Loucy (cell line): ENCODE results near the gene PNMT.
A peak's percentile ranks its signal among the peaks of the same experiment; 100 is the strongest.

ENCODE experiments used
- H2AFZ ChIP-seq: fragments of 200-600 bp; sonication (generic); 2 replicates; pipeline ENCODE4 v1.6.0; 2016; ENCODE audit warnings: antibody characterized with exemption, mild to moderate bottlenecking, low read length, moderate library complexity
- H3F3A ChIP-seq: fragments of 200-600 bp; 2 replicates; pipeline ENCODE4 v1.6.0; 2016; ENCODE audit warnings: antibody characterized with exemption, low read depth, mild to moderate bottlenecking
- H3K27me3 ChIP-seq: fragments of 200-600 bp; sonication (generic); 2 replicates; pipeline ENCODE4 v1.6.1; 2014; ENCODE audit warnings: low read length, mild to moderate bottlenecking; ENCODE audit not compliant: insufficient read depth, poor library complexity, severe bottlenecking
- H3K36me3 ChIP-seq: fragments of 200-600 bp; sonication (generic); 2 replicates; pipeline ENCODE4 v1.6.1; 2016; ENCODE audit warnings: low read length; ENCODE audit not compliant: insufficient read depth
- H3K4me1 ChIP-seq: fragments of 200-600 bp; sonication (generic); 2 replicates; pipeline ENCODE4 v1.5.1; 2014; ENCODE audit warnings: low read length, mild to moderate bottlenecking; ENCODE audit not compliant: insufficient read depth, poor library complexity, severe bottlenecking
- H3K4me2 ChIP-seq: fragments of 200-600 bp; sonication (generic); 2 replicates; pipeline ENCODE4 v1.6.0; 2014; ENCODE audit warnings: antibody characterized with exemption, low read length, low read depth, mild to moderate bottlenecking; ENCODE audit not compliant: poor library complexity, severe bottlenecking
- H3K4me3 ChIP-seq: fragments of 200-600 bp; sonication (generic); 2 replicates; pipeline ENCODE4 v1.5.1; 2014; ENCODE audit warnings: low read length, mild to moderate bottlenecking, mixed read lengths; ENCODE audit not compliant: poor library complexity, severe bottlenecking
- H3K79me2 ChIP-seq: fragments of 200-600 bp; sonication (generic); 2 replicates; pipeline ENCODE4 v1.6.1; 2014; ENCODE audit warnings: low read length; ENCODE audit not compliant: insufficient read depth
- H3K9ac ChIP-seq: fragments of 200-600 bp; sonication (generic); 2 replicates; pipeline ENCODE4 v1.6.0; 2014; ENCODE audit warnings: mild to moderate bottlenecking, low read depth, low read length, moderate library complexity; ENCODE audit not compliant: poor library complexity, severe bottlenecking
- H3K9me2 ChIP-seq: fragments of 200-600 bp; sonication (generic); replicated peaks from 2 replicates; pipeline ENCODE4 v1.6.1; 2016; ENCODE audit warnings: low read depth, low read length, mixed read lengths
- H3K9me3 ChIP-seq: fragments of 200-600 bp; sonication (generic); 2 replicates; pipeline ENCODE4 v1.6.1; 2014; ENCODE audit warnings: mild to moderate bottlenecking, antibody characterized with exemption, low read length, low read depth; ENCODE audit not compliant: insufficient read depth
- H4K20me1 ChIP-seq: fragments of 200-600 bp; sonication (generic); 2 replicates; pipeline ENCODE4 v1.6.0; 2014; ENCODE audit warnings: antibody characterized with exemption, low read length, mild to moderate bottlenecking; ENCODE audit not compliant: insufficient read depth, poor library complexity, severe bottlenecking
- CTCF ChIP-seq: fragments of 200-600 bp; sonication (generic); conservative IDR thresholded peaks from 2 replicates; pipeline ENCODE4 v1.5.1; 2014; ENCODE audit warnings: mild to moderate bottlenecking, antibody characterized with exemption, low read length
- EZH2phosphoT487 ChIP-seq: fragments of 200-600 bp; IDR thresholded peaks from 2 replicates; pipeline ENCODE4 v1.6.1; 2018; ENCODE audit warnings: antibody characterized with exemption, mild to moderate bottlenecking, moderate library complexity, borderline replicate concordance

Gene PNMT

DNA sequence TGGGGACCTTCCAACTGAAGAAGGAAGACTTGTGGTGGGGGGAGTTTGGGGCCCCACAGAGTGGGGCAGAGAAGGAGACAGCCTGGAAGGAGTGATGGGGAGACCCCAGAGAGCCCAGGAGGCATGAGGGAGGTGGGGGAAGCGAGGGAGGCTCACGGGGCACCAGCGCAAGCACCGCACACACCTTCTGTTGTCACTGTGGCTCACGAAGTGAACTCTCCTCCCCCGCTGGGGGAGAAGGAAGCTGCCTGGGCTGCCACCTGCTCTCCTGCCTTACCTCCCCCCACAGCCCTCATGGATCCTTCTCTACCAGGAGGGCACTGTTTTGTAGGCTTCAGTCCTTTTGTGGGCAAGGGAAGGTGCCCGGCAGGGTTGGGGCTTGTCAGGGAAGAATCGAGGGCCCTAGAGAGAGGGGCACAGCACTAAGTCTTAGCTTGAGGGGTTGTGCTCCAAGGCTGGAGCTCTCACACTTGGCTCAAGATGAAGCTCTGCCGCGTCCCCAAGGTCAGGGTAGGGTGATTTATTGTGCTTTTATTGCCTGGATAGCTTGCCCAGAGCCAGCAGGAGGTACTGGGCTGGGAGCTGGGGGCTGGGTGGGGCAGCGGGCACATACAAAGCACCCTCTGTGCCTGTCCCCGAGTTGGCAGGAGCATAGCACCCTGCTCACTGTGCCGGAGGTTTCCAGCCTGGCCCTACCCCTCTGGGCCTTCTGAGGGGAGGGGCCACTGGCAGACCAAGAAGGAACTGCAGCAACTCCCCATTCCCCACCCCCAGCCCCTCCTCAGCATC is 35.9 kb upstream of the PNMT start:
- Histone ChIP-seq H3K79me2 (peaks cover 2% of the 10 kb centered on the region), H3K9me2 (no peaks in the 10 kb centered on the region), H3K9ac (no peak overlapping the region), H3K27me3 (no peaks in the 10 kb centered on the region), H3K9me3 (no peaks in the 10 kb centered on the region), H2AFZ (no peak overlapping the region), H4K20me1 (no peaks in the 10 kb centered on the region), H3K36me3 (no peaks in the 10 kb centered on the region), H3F3A (no peaks in the 10 kb centered on the region), H3K4me3 (no peak overlapping the region), H3K4me2 (no peak overlapping the region), H3K4me1 (peaks cover 23% of the 10 kb centered on the region)
- TF ChIP-seq EZH2phosphoT487 (no peak), CTCF (no peak)

- H3F3A ChIP-seq, result no peaks in the 10 kb centered on the region
- no peak overlapping the region for H3K4me3 ChIP-seq
- no peaks in the 10 kb centered on the region for H3K36me3 ChIP-seq
- no peak overlapping the region for H3K9ac ChIP-seq
- H3K9me3 ChIP-seq, result no peaks in the 10 kb centered on the region
- H2AFZ ChIP-seq, result no peak overlapping the region
- H3K27me3 ChIP-seq, result no peaks in the 10 kb centered on the region
- H3K4me2 ChIP-seq, result no peak overlapping the region
- H3K79me2 ChIP-seq, result peaks cover 16% of the 10 kb centered on the region
- H3K4me1 ChIP-seq, result peaks cover 35% of the 10 kb centered on the region
- H3K9me2 ChIP-seq, result no peaks in the 10 kb centered on the region
- no peak for TF ChIP-seq EZH2phosphoT487
- TF ChIP-seq CTCF, result no peak
- H4K20me1 ChIP-seq, result peaks cover 7% of the 10 kb centered on the region
Observed at GRCh38 chr17:39633570-39634183, 34.6 kb upstream of the PNMT start.

GRCh38 chr17:39634384-39634871 is 33.8 kb upstream of the PNMT start:
- no peak overlapping the region for H3K4me3 ChIP-seq
- no peaks in the 10 kb centered on the region for H3K9me2 ChIP-seq
- TF ChIP-seq EZH2phosphoT487, result no peak
- peak; percentile 87 for TF ChIP-seq CTCF
- H2AFZ ChIP-seq, result no peak overlapping the region
- H4K20me1 ChIP-seq, result peaks cover 14% of the 10 kb centered on the region
- peaks cover 23% of the 10 kb centered on the region for H3K79me2 ChIP-seq
- no peaks in the 10 kb centered on the region for H3F3A ChIP-seq
- H3K9me3 ChIP-seq, result no peaks in the 10 kb centered on the region
- peak overlapping the region; percentile 30 for H3K4me2 ChIP-seq
- H3K36me3 ChIP-seq, result no peaks in the 10 kb centered on the region
- H3K27me3 ChIP-seq, result no peaks in the 10 kb centered on the region
- H3K9ac ChIP-seq, result no peak overlapping the region
- H3K4me1 ChIP-seq, result peaks cover 42% of the 10 kb centered on the region
